GM21381 (cell line): ENCODE results near the gene EVA1B.

Source experiments
- ATAC-seq: cut with Tn5 transposase; IDR thresholded peaks from one replicate; pipeline ENCODE4 v1.9.1; 2021; ENCODE audit warnings: mild to moderate bottlenecking, moderate library complexity; ENCODE audit not compliant: unreplicated experiment

The EVA1B gene

DNA sequence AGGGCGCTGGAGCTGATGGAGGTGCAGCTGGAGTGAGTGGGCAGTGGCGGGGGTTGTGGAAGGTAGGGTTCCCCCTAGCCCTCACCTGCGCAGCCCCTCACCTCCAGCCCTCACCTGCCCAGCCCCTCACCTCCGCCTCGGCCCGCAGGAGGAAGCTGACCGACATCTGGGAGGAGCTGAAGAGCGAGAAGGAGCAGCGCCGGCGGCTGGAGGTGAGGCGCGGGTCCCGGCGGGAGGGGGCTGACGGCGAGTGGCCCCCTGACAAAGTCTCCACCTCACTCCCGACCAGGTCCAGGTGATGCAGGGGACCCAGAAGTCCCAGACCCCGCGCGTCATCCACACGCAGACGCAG lies 2.7 kb downstream of the EVA1B start:
- ATAC-seq, result no peak

- ATAC-seq, result no peak
Measured at GRCh38 chr1:36320291-36320761, 3.1 kb downstream of the EVA1B start.

DNA sequence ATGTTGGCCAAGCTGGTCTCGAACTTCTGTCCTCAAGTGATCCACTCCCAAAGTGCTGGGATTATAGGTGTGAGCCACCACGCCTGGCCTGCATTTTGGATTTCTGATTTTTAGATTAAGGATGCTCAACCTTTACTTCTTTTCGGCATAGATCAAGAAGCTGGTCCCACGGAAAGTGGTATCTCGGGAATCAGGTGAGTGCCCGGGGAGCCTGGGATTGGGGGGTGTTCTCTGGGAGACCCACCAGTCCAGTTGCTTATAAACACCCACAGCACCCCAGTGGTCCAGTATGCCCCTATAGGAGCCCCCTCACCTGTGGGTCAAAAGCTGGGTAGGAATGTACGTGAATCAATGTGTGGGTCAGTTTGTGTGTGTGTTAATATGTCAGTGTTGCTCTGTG lies 14.0 kb downstream of the EVA1B start:
- no peak for ATAC-seq

- ATAC-seq, result no peak
Measured at GRCh38 chr1:36307601-36308330, 15.7 kb downstream of the EVA1B start.

- ATAC-seq, result peak; percentile 97
Measured at GRCh38 chr1:36306902-36307456, 16.5 kb downstream of the EVA1B start.

- peak; percentile 32 for ATAC-seq
Measured at GRCh38 chr1:36306210-36306901, 17.1 kb downstream of the EVA1B start, which contains the start of gene SH3D21. SH3D21 (plus strand) TSS chr1:36306368; CDS start chr1:36306421, 53 bp downstream.

- no peak for ATAC-seq
Measured at GRCh38 chr1:36305915-36306209, 17.6 kb downstream of the EVA1B start.

DNA sequence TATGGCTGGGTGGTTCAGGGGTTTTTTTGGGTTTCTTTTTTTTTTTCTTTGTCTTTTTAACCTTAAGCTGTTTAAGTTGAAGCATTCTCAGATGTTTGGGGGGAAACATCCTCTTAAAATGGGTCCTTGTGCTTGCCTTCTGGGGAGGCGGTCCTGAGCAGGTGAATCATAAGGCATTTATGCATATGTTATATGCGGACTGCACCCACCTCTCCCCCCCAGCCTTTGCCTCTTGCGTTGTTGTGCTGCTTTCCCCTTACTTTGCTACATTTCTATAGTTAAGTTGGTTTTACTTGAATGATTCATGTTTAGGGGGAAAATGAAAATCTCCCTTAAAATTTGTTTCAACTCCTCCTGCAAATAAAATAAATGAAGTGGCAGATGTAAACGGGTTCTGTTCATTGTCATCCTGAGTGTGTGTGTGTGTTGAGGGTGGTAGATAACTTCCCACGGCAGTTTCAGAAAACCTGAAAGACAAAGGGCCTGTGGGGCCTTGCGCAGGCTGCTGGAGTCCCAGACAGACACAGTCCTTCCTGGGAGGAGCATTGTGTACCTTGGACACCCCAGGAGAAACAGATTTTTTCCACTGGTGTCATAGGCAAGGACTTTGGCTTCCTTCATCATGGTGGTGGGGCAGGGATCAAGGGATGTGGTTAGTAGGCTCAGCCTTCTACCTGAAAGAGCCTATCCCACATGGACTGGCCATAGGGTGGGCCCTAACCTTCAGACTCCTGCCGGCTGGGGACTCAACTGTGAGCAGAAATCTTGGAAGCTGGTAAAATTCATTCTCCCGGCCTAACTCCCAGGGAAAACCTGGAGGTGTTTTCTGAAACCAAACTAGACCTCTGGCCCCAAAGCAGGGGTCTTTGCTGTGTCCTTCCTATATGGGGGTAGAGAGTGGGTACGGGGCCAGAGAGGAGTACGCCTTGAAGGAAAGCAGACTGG lies 18.2 kb downstream of the EVA1B start:
- ATAC-seq, result no peak

GRCh38 chr1:36304521-36304920 lies 18.9 kb downstream of the EVA1B start:
- ATAC-seq, result no peak

DNA sequence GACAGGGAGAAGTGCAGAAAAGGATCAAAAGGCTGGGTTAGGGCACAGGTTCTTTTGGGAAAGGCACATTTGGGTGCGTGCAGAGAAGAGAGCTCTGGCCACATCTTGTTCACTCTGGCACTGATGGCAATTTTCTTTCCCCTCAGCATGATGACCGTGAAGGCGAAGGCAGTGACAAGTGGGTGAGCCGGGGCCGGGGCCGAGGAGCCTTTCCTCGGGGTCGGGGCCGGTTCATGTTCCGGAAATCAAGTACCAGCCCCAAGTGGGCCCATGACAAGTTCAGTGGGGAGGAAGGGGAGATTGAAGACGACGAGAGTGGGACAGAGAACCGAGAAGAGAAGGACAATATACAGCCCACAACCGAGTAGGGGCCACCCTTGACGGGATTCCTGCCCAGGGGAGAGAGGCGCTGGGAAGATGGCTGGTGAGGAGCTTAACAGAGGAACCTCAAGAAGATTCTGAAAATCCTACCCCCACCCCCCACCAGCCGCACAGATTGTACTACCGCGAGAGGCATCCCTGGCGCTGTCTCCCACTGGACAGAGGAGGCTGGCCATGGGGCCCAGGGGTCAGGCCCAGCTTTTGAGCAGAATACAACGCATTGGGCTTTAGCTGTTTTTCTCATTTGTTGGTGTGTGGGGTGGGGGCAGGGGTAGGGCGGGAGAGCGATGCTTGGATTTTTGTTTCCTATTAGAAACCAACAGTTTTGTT lies 19.6 kb downstream of the EVA1B start:
- no peak for ATAC-seq

DNA sequence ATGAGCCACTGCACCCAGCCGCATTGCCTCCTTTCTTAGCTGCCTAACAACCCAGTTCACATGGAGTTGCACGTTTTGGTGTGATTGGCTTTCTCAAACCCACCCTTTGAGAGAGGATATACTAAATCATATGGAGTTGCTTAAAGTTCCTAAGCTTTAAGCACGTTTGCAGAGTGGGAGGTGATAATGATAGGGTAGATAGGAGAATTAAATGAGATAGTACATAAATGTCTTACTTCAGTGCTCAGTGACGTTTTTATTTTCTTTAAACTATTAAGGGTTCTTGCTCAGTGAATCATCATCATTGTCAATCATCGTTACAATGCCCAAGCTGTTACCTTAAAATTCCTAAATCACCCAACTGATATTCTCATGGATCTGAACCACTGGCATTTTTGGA lies 20.2 kb downstream of the EVA1B start:
- ATAC-seq, result no peak

- no peak for ATAC-seq
Measured at GRCh38 chr1:36301220-36301619, 22.2 kb downstream of the EVA1B start.

DNA sequence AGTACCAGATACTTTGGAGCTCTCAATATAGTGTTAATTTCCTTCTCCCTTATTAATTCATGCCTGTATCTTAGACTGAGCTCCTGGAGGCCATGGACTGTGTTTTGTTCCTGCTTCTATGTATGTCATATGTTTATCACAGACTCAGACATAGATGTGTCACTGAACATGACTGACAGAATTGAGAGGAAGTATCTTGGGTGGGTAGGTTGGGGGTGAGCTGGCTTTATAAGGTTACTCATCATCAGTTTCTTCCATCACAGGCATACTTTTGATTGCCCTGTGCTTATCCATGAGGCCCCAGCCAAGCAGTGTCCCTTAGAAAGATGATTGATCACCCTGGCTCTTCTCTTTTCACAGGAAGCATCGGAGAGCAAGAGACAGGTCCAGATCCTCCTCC lies 22.9 kb downstream of the EVA1B start:
- ATAC-seq, result no peak

GRCh38 chr1:36298640-36299039 lies 24.8 kb downstream of the EVA1B start:
- ATAC-seq, result no peak

- ATAC-seq, result no peak
Measured at GRCh38 chr1:36297062-36297461, 26.4 kb downstream of the EVA1B start.

GRCh38 chr1:36295390-36295789 lies 28.1 kb downstream of the EVA1B start:
- no peak for ATAC-seq

DNA sequence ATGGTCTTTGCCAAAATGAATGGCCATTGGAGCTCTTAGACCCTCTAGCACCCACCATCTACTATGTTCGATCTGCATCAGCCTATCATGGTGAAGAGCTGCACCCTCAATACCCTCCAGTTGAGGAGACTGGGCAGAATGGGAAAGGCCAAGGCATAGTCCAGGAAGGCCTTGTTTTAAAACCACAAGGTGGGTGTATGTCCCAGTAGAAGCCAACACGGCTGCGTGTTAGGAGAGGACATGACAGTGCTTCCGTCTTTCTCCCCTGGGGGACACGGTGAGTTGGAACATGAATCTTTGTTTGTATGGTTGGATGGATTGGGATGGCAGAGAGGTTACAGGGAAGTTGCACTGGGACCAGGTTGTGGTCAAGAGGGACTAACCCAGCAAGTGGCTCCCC lies 35.9 kb downstream of the EVA1B start:
- no peak for ATAC-seq

GRCh38 chr1:36286802-36287201 lies 36.6 kb downstream of the EVA1B start:
- ATAC-seq, result no peak

GRCh38 chr1:36285443-36286101 lies 37.9 kb downstream of the EVA1B start:
- ATAC-seq, result no peak

GRCh38 chr1:36284517-36284916 lies 38.9 kb downstream of the EVA1B start:
- ATAC-seq, result no peak
